ENCODE data around the gene FLAD1.

FLAD1 gene

DNA sequence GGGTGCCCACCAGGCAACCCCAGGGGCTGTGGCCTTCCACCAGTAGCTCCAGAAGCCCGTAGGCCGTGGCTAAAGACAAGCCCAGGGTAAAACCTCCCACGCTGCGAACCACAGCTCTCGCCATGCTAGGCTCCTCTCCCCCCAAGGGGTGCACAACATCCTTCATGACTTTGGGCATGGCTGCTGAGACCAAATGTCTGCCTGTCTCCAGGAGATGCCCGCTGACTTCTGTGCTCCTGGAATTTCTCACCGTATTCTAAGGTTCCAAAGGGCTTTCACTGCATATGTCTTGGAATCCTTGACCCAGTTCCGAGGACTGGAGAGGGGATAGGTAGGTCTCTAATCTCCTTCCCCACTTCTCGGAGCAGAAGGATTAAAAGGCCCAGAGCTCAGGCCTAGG lies 50.4 kb downstream of the FLAD1 start, which contains the start of the genes DCST1 and DCST2:
Gene DCST1 (plus strand): TSS at position 301 of the 400 bp plus-strand sequence. CDS start 213 bp downstream, outside the sequence.
Gene DCST2 (minus strand): TSS at position 258 of the 400 bp plus-strand sequence. CDS start 80 bp downstream, at position 178.
- H3K4me3 ChIP-seq (ENCODE audit: low read length): no peak within 1 kb of the TSS
- DNase-seq (ENCODE audit: low read depth): no peak
- TF ChIP-seq, protein P1, sequence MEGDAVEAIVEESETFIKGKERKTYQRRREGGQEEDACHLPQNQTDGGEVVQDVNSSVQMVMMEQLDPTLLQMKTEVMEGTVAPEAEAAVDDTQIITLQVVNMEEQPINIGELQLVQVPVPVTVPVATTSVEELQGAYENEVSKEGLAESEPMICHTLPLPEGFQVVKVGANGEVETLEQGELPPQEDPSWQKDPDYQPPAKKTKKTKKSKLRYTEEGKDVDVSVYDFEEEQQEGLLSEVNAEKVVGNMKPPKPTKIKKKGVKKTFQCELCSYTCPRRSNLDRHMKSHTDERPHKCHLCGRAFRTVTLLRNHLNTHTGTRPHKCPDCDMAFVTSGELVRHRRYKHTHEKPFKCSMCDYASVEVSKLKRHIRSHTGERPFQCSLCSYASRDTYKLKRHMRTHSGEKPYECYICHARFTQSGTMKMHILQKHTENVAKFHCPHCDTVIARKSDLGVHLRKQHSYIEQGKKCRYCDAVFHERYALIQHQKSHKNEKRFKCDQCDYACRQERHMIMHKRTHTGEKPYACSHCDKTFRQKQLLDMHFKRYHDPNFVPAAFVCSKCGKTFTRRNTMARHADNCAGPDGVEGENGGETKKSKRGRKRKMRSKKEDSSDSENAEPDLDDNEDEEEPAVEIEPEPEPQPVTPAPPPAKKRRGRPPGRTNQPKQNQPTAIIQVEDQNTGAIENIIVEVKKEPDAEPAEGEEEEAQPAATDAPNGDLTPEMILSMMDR (conservative IDR thresholded peaks at IDR 0.05; ENCODE audit: low read length): no peak

DNA sequence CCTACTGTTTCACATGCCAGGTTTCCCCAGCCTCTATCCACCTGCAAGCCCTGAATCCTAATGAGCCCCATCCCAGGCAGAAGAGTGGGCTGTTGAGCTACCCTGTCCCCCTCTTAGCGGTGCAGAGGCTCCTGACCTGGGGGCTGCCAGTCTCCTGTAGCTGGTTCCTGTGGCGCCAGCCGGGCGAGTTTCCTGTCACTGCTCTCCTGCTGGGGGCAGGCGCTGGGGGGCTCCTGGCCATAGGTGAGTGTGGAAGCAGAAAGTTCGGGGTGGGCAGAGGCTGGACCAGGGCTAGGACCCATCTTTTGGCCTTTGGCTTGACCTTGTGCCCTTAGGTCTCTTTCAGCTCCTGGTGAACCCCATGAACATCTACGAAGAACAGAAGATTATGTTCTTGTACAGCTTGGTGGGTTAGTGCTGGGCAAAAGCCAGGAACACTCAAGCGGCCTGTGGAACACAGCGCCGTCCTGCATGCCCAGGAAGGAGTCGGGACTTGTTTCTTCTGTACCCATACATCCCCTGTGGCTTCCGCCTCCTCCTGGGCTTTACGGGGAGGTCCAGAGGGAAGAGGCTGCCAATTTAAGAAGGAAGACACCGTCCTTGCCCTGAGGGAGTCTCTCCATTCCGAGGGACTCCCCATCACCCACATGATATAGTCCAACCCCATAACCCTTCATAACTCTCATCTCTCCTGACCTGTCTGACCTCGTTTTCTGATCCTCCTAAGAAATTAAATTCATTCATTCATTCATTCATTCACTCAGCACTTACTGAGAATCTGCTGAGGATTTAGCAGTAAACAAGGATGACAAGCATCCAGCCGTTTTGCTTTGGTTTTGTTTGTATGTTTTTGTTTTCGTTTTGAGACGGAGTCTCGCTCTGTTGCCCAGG lies 51.4 kb downstream of the FLAD1 start:
- DNase-seq (ENCODE audit: low read depth): no peak
- TF ChIP-seq, protein P1 (conservative IDR thresholded peaks at IDR 0.05; ENCODE audit: low read length): no peak
- no peak overlapping the region for H3K4me3 ChIP-seq (ENCODE audit: low read length)

DNA sequence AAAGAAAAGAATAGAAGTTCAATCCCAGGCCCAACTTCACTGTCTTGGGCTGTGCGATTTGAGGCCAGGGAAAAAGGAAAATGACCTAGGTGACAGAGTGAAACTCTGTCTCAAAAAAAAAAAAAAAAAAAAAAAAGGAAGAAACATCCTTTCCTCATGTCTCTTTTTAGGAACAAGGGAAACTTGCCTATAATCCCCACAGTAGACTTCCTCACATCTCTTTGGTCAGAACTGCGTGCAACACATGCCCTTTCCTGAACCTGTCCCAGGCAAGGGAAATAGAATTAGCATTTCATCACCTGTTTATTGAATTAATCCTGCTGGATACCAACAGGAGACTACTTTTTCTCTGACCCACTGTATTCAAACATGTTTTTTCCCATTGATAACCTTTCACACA lies 52.8 kb downstream of the FLAD1 start:
- no peak for DNase-seq (ENCODE audit: low read depth)
- TF ChIP-seq, protein P1 (conservative IDR thresholded peaks at IDR 0.05; ENCODE audit: low read length): no peak
- no peak overlapping the region for H3K4me3 ChIP-seq (ENCODE audit: low read length)

DNA sequence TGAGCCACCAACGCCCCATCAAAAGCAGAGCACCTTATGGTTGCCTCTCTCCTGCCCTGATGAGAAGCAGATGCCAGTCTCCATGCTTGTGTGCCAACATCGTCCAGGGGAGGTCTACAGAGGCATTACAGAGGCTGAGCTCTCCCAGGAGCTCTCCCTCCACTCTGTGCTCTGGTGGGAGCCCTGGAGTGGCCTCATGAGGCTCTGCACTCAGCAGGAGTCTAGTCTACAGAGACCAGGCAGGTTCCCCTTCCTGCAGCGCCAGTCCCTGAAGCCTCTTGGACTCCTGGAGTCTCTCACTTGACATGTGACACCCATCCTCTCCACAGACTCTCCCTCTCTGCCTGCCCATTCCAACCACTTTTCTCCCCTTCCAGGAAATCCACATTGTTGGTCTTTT lies 53.9 kb downstream of the FLAD1 start:
- DNase-seq (ENCODE audit: low read depth): no peak
- TF ChIP-seq, protein P1 (conservative IDR thresholded peaks at IDR 0.05; ENCODE audit: low read length): no peak
- no peak overlapping the region for H3K4me3 ChIP-seq (ENCODE audit: low read length)

DNA sequence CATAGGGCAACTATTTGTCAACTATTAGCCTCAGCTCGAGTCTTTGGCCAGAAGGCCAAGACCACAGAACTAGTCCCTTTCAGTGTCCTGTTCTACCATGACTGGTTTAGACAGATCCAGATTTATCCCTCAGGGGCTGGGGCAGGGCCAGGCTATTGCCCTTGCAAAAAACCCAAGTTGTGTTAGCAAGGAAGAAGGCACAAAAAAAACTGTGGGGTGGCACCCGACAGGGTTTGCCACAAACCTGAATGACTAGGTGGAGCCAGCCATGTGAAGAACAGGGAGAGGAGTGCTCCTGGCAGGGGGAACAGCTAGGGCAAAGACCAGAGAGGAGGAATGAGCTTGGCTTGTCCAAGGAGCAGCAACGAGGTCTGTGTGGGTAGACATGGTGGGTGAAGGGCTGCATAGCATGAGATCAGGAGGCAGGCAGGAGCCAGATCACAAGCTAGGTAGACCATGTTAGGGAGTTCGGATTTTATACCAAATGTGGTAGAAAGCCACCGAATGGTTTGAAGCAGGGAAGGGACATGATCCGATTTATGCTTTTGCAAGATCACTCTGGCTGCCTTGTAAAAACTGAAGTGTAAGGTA lies 54.8 kb downstream of the FLAD1 start:
- no peak for DNase-seq (ENCODE audit: low read depth)
- H3K4me3 ChIP-seq (ENCODE audit: low read length): no peak overlapping the region
- TF ChIP-seq, protein P1 (conservative IDR thresholded peaks at IDR 0.05; ENCODE audit: low read length): no peak

DNA sequence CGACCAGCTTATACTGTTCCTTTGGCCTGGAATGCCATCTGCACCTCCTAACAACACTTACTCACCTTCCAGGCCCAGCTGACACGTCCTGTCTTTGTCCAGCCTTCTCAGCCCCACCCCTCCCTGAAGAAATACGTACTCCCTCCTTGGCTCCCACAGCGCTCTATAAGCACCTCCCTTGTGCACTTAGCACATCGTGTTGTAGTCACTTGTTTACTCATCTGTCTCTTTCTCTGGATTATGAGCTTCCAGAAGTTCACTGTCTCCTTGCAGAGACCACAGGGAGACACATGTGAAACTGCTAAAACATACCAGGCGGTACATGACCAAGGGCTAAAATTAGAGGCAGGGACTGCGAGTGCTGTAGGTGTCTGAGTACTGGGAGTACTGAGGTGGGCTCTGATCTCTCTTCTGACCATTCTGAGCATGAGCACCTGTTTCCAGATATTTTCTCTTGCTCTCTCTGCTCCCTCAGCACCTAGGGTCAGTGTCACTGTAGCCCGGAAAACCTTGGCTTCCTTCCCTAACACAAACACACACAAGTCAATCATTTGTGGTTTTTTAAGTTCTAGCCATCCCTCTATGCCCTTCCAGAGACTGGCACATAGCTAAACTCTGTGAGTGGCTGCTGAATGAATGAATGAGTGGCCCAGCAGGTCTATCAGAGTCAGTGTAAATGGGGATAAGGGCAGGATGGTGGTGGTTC lies 55.6 kb downstream of the FLAD1 start:
- DNase-seq (ENCODE audit: low read depth): peak; percentile 25
- TF ChIP-seq, protein P1 (conservative IDR thresholded peaks at IDR 0.05; ENCODE audit: low read length): no peak
- H3K4me3 ChIP-seq (ENCODE audit: low read length): no peak overlapping the region
